GM20000 (cell line): ENCODE data around the gene C1R.

Source experiments
- DNase-seq: peaks from one replicate; pipeline ENCODE4 v3.0.0; 2012; ENCODE audit warnings: low spot score
- CTCF ChIP-seq: IDR thresholded peaks from 2 replicates; pipeline ENCODE4 v1.5.1; 2012; ENCODE audit warnings: mild to moderate bottlenecking, control low read depth; ENCODE audit errors: extremely low read depth, missing control alignments

Gene C1R

GRCh38 chr12:7102582-7102981 is 10.3 kb upstream of the C1R start:
- no peak for DNase-seq
- no peak for TF ChIP-seq CTCF

GRCh38 chr12:7101694-7102131 is 9.5 kb upstream of the C1R start:
- TF ChIP-seq CTCF = no peak
- no peak for DNase-seq

GRCh38 chr12:7101047-7101693 is 8.9 kb upstream of the C1R start:
- TF ChIP-seq CTCF = no peak
- DNase-seq = no peak

- no peak for DNase-seq
- TF ChIP-seq CTCF = no peak
Measured at GRCh38 chr12:7100239-7100638, 8.0 kb upstream of the C1R start.

- no peak for TF ChIP-seq CTCF
- no peak for DNase-seq
Measured at GRCh38 chr12:7099290-7099996, 7.2 kb upstream of the C1R start.

- DNase-seq = no peak
- no peak for TF ChIP-seq CTCF
Measured at GRCh38 chr12:7096979-7097378, 4.7 kb upstream of the C1R start.
